ENCODE data around the gene ANKRD13B. TPM values are rescaled to one million over a fixed set of nuclear protein-coding genes. Genes with fewer than 3 reads are reported as not detected.
A peak's percentile ranks its signal among the peaks of the same experiment; 100 is the strongest.

Gene ANKRD13B
- total RNA-seq, 2 experiments from 2014 or later = 14.1 to 15.1 TPM

GRCh38 chr17:29590411-29591145 is 2.4 kb upstream of the ANKRD13B start:
- no peak for DNase-seq
- peak overlapping the region; percentile 90 for H3K27ac Mint-ChIP-seq
- peaks cover 68% of the 10 kb centered on the region for H3K4me1 Mint-ChIP-seq (ENCODE audit: low read depth)
- no peaks in the 10 kb centered on the region for H3K27me3 Mint-ChIP-seq
- ChIA-PET POLR2A (interaction anchor here (0.8 to 1.8 kb wide), 3 partner anchors 9 to 27 kb away, joined by 3 to 5 read pairs (median 5); no protein-coding TSS in a partner anchor), CTCF (interaction anchor here (0.9 to 5.0 kb wide), 11 partner anchors 7 to 341 kb away, joined by 3 to 159 read pairs (median 12); partner anchors contain the start of genes ABHD15, CORO6 and TP53I13)
- intact Hi-C loops (cut with micrococcal nuclease) = loop anchor here (1.0 kb wide), 3 partner anchors 10 to 25 kb away; partner anchors contain the start of gene ABHD15
- no peaks in the 10 kb centered on the region for H3K9me3 Mint-ChIP-seq
- peaks cover 2% of the 10 kb centered on the region for H3K36me3 Mint-ChIP-seq
- peak overlapping the region; percentile 91 for H3K4me3 Mint-ChIP-seq

- Mint-ChIP-seq H3K27me3 (no peaks in the 10 kb centered on the region), H3K4me3 (peak overlapping the region; percentile 91), H3K4me1 (ENCODE audit: low read depth) (peaks cover 61% of the 10 kb centered on the region), H3K27ac (peak overlapping the region; percentile 56), H3K36me3 (peaks cover 2% of the 10 kb centered on the region), H3K9me3 (no peaks in the 10 kb centered on the region)
- CTCF ChIA-PET = interaction anchor here (0.7 to 5.0 kb wide), 15 partner anchors 8 to 340 kb away, joined by 3 to 159 read pairs (median 9); partner anchors contain the start of genes ABHD15, CORO6 and TP53I13
- intact Hi-C loops (cut with micrococcal nuclease) = loop anchor here (1.0 kb wide), 2 partner anchors 11 to 24 kb away; no protein-coding TSS in a partner anchor
- DNase-seq = peak; percentile 61
- POLR2A ChIA-PET = interaction anchor here (0.8 to 3.2 kb wide), 5 partner anchors 10 to 27 kb away, joined by 3 to 13 read pairs (median 5); no protein-coding TSS in a partner anchor
Observed at GRCh38 chr17:29591146-29591736, 1.7 kb upstream of the ANKRD13B start.

- Mint-ChIP-seq H3K36me3 (peaks cover 2% of the 10 kb centered on the region), H3K27ac (peak overlapping the region; percentile 56), H3K4me3 (peak overlapping the region; percentile 91), H3K27me3 (no peaks in the 10 kb centered on the region), H3K4me1 (ENCODE audit: low read depth) (peaks cover 54% of the 10 kb centered on the region), H3K9me3 (no peaks in the 10 kb centered on the region)
- intact Hi-C loops (cut with micrococcal nuclease) = loop anchor here (1.0 kb wide), 2 partner anchors 12 to 23 kb away; no protein-coding TSS in a partner anchor
- POLR2A ChIA-PET = interaction anchor here (0.6 to 3.2 kb wide), 7 partner anchors 9 to 495 kb away, joined by 3 to 13 read pairs (median 3); no protein-coding TSS in a partner anchor
- CTCF ChIA-PET = interaction anchor here (0.5 to 5.0 kb wide), 24 partner anchors 9 to 454 kb away, joined by 3 to 159 read pairs (median 5); partner anchors contain the start of genes ABHD15, CORO6 and TP53I13
- DNase-seq = peak; percentile 90
Observed at GRCh38 chr17:29591737-29592608, 959 bp upstream of the ANKRD13B start.

- POLR2A ChIA-PET = interaction anchor here (1.2 to 3.2 kb wide), 4 partner anchors 11 to 24 kb away, joined by 3 to 13 read pairs (median 4); no protein-coding TSS in a partner anchor
- Mint-ChIP-seq H3K27me3 (no peaks in the 10 kb centered on the region), H3K36me3 (no peaks in the 10 kb centered on the region), H3K4me1 (ENCODE audit: low read depth) (peaks cover 41% of the 10 kb centered on the region), H3K9me3 (no peaks in the 10 kb centered on the region), H3K27ac (no peak overlapping the region), H3K4me3 (peak overlapping the region; percentile 73)
- DNase-seq = peak; percentile 63
- intact Hi-C loops (cut with micrococcal nuclease) = no loop called here
- CTCF ChIA-PET = interaction anchor here (1.0 to 5.0 kb wide), 9 partner anchors 11 to 219 kb away, joined by 3 to 159 read pairs (median 6); partner anchors contain the start of genes ABHD15 and TP53I13
Observed at GRCh38 chr17:29593591-29594518, 923 bp downstream of the ANKRD13B start.

GRCh38 chr17:29594519-29595090 is 1.7 kb downstream of the ANKRD13B start:
- no peak for DNase-seq
- CTCF ChIA-PET = interaction anchor here (1.0 to 5.0 kb wide), 5 partner anchors 13 to 220 kb away, joined by 3 to 159 read pairs (median 3); no protein-coding TSS in a partner anchor
- Mint-ChIP-seq H3K27ac (no peak overlapping the region), H3K27me3 (no peaks in the 10 kb centered on the region), H3K4me3 (peak overlapping the region; percentile 73), H3K36me3 (peaks cover 1% of the 10 kb centered on the region), H3K9me3 (no peaks in the 10 kb centered on the region), H3K4me1 (ENCODE audit: low read depth) (peaks cover 41% of the 10 kb centered on the region)
- POLR2A ChIA-PET = interaction anchor here (1.7 to 3.2 kb wide), 2 partner anchors 21 to 23 kb away, joined by 3 to 13 read pairs; no protein-coding TSS in a partner anchor
- intact Hi-C loops (cut with micrococcal nuclease) = no loop called here

- CTCF ChIA-PET = interaction anchor here (1.0 to 5.0 kb wide), 4 partner anchors 14 to 221 kb away, joined by 3 to 159 read pairs (median 4); no protein-coding TSS in a partner anchor
- H3K36me3 Mint-ChIP-seq = peaks cover 1% of the 10 kb centered on the region
- H3K9me3 Mint-ChIP-seq = no peaks in the 10 kb centered on the region
- no peak overlapping the region for H3K27ac Mint-ChIP-seq
- H3K4me1 Mint-ChIP-seq (ENCODE audit: low read depth) = peaks cover 36% of the 10 kb centered on the region
- DNase-seq = no peak
- H3K27me3 Mint-ChIP-seq = no peaks in the 10 kb centered on the region
- intact Hi-C loops (cut with micrococcal nuclease) = no loop called here
- H3K4me3 Mint-ChIP-seq = peak overlapping the region; percentile 35
- POLR2A ChIA-PET = no interaction called here
Observed at GRCh38 chr17:29595107-29595942, 2.4 kb downstream of the ANKRD13B start.

- Mint-ChIP-seq H3K27ac (no peak overlapping the region), H3K9me3 (no peaks in the 10 kb centered on the region), H3K4me3 (no peak overlapping the region), H3K36me3 (peaks cover 1% of the 10 kb centered on the region), H3K27me3 (no peaks in the 10 kb centered on the region), H3K4me1 (ENCODE audit: low read depth) (peaks cover 28% of the 10 kb centered on the region)
- ChIA-PET POLR2A (no interaction called here), CTCF (interaction anchor here (1.3 kb wide), 1 partner anchor 17 kb away, joined by 5 read pairs; no protein-coding TSS in a partner anchor)
- intact Hi-C loops (cut with micrococcal nuclease) = no loop called here
- no peak for DNase-seq
Observed at GRCh38 chr17:29595943-29596774, 3.2 kb downstream of the ANKRD13B start.

- intact Hi-C loops (cut with micrococcal nuclease) = no loop called here
- ChIA-PET POLR2A (no interaction called here), CTCF (interaction anchor here (0.7 to 1.2 kb wide), 3 partner anchors 20 to 227 kb away, joined by 3 to 4 read pairs (median 3); no protein-coding TSS in a partner anchor)
- peaks cover 22% of the 10 kb centered on the region for H3K4me1 Mint-ChIP-seq (ENCODE audit: low read depth)
- H3K4me3 Mint-ChIP-seq = no peak overlapping the region
- no peak overlapping the region for H3K27ac Mint-ChIP-seq
- no peaks in the 10 kb centered on the region for H3K9me3 Mint-ChIP-seq
- DNase-seq = no peak
- H3K36me3 Mint-ChIP-seq = peaks cover 1% of the 10 kb centered on the region
- H3K27me3 Mint-ChIP-seq = no peaks in the 10 kb centered on the region
Observed at GRCh38 chr17:29596811-29597210, 3.9 kb downstream of the ANKRD13B start.

Measured in activated CD4-positive, alpha-beta memory T cell treated with anti-CD3 and anti-CD28 coated beads for 36 hours (primary cell).